ENCODE results near the gene GALNT7.
A peak's percentile ranks its signal among the peaks of the same experiment; 100 is the strongest.

Gene GALNT7

DNA sequence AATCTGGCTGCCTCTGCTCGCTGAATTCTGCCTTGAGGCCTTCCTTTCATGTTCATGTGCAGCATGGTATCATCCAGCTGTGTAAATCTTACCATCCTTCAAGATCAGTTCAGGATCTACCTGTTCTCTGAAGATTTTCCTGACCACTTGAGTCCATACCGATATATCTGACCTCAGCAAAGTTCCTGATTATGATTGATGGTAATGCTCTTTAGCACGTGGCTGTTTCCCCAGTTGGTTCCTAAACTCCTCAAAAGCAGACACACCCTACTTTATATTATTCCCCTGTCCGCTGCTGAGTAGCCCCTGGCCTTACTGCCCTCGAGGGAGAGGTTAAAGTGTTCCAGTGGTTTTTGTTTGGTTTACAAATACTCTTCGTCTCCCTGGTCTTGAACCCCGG lies 20.0 kb downstream of the GALNT7 start:
- no peak for TF ChIP-seq FOXP2 (optimal IDR thresholded peaks at IDR 0.05; ENCODE audit: borderline replicate concordance, extremely low read depth, extremely low read length, insufficient read depth)
- TF ChIP-seq, protein P1, sequence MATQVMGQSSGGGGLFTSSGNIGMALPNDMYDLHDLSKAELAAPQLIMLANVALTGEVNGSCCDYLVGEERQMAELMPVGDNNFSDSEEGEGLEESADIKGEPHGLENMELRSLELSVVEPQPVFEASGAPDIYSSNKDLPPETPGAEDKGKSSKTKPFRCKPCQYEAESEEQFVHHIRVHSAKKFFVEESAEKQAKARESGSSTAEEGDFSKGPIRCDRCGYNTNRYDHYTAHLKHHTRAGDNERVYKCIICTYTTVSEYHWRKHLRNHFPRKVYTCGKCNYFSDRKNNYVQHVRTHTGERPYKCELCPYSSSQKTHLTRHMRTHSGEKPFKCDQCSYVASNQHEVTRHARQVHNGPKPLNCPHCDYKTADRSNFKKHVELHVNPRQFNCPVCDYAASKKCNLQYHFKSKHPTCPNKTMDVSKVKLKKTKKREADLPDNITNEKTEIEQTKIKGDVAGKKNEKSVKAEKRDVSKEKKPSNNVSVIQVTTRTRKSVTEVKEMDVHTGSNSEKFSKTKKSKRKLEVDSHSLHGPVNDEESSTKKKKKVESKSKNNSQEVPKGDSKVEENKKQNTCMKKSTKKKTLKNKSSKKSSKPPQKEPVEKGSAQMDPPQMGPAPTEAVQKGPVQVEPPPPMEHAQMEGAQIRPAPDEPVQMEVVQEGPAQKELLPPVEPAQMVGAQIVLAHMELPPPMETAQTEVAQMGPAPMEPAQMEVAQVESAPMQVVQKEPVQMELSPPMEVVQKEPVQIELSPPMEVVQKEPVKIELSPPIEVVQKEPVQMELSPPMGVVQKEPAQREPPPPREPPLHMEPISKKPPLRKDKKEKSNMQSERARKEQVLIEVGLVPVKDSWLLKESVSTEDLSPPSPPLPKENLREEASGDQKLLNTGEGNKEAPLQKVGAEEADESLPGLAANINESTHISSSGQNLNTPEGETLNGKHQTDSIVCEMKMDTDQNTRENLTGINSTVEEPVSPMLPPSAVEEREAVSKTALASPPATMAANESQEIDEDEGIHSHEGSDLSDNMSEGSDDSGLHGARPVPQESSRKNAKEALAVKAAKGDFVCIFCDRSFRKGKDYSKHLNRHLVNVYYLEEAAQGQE (IDR thresholded peaks at IDR 0.05; ENCODE audit: insufficient read depth in 1 of 2, low read depth in 2 of 2, low read length in 2 of 2) = no peak
- no peak for TF ChIP-seq SIN3A (IDR thresholded peaks at IDR 0.05; ENCODE audit: borderline replicate concordance, insufficient read depth, low read length)
- TF ChIP-seq TAF1 (IDR thresholded peaks at IDR 0.05; ENCODE audit: borderline replicate concordance, insufficient read depth, low read length) = no peak

DNA sequence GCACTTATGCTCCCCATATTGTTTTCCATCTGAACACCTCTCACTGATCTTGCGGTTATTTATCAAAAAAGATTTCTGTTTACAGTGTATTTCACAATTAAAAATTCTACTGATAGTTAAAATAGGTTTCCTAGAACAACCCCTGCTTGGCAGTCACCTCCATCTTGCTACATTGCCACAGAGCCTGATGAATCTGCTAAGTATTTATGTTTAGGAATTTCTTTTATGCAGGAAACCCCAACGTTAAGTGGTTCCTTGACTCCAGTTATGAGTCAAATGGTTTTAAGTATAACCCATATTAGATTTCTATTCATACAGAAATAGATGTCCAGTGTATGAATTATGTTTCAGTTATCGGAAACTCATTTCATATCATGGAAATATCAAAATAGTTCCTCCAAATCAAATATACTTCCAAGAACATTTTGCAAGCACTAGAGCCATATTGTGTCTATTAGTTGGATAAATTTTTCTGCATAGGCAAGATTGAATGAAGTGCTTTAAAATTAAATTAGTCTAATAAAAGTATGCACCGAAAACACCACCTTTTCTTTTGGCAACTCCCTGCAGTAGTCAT lies 20.6 kb downstream of the GALNT7 start:
- no peak for TF ChIP-seq POLR2AphosphoS5 (IDR thresholded peaks at IDR 0.05; ENCODE audit: low read depth, low read length)
- TF ChIP-seq TAF1 (IDR thresholded peaks at IDR 0.05; ENCODE audit: borderline replicate concordance, insufficient read depth, low read length) = no peak
- TF ChIP-seq SIN3A (IDR thresholded peaks at IDR 0.05; ENCODE audit: borderline replicate concordance, insufficient read depth, low read length) = no peak
- TF ChIP-seq FOXP2 (optimal IDR thresholded peaks at IDR 0.05; ENCODE audit: borderline replicate concordance, extremely low read depth, extremely low read length, insufficient read depth) = no peak
- TF ChIP-seq, protein P1 (IDR thresholded peaks at IDR 0.05; ENCODE audit: insufficient read depth in 1 of 2, low read depth in 2 of 2, low read length in 2 of 2) = no peak

DNA sequence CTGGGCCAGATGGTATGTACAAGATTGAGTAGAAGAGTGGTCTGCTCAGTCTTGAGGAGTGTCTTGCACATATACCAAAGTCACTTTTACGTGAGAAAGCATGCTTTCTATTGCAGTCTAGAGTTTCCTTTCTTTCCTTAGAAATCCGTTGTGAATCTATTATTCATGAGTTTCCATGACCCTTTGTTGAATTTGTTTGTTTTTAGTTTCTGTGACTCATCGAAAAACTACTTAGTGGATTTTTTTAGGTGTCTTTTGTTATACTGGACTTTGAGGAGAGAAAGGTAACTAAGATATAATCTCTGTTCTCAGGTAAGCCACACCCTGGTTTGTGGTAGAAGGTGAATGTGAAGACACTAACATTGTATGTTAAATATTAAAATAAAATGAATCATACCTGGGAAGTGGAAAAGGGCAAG lies 23.0 kb downstream of the GALNT7 start:
- no peak for TF ChIP-seq TAF1 (IDR thresholded peaks at IDR 0.05; ENCODE audit: borderline replicate concordance, insufficient read depth, low read length)
- no peak for TF ChIP-seq SIN3A (IDR thresholded peaks at IDR 0.05; ENCODE audit: borderline replicate concordance, insufficient read depth, low read length)
- no peak for TF ChIP-seq FOXP2 (optimal IDR thresholded peaks at IDR 0.05; ENCODE audit: borderline replicate concordance, extremely low read depth, extremely low read length, insufficient read depth)
- TF ChIP-seq, protein P1 (IDR thresholded peaks at IDR 0.05; ENCODE audit: insufficient read depth in 1 of 2, low read depth in 2 of 2, low read length in 2 of 2) = no peak
- no peak for TF ChIP-seq POLR2AphosphoS5 (IDR thresholded peaks at IDR 0.05; ENCODE audit: low read depth, low read length)

DNA sequence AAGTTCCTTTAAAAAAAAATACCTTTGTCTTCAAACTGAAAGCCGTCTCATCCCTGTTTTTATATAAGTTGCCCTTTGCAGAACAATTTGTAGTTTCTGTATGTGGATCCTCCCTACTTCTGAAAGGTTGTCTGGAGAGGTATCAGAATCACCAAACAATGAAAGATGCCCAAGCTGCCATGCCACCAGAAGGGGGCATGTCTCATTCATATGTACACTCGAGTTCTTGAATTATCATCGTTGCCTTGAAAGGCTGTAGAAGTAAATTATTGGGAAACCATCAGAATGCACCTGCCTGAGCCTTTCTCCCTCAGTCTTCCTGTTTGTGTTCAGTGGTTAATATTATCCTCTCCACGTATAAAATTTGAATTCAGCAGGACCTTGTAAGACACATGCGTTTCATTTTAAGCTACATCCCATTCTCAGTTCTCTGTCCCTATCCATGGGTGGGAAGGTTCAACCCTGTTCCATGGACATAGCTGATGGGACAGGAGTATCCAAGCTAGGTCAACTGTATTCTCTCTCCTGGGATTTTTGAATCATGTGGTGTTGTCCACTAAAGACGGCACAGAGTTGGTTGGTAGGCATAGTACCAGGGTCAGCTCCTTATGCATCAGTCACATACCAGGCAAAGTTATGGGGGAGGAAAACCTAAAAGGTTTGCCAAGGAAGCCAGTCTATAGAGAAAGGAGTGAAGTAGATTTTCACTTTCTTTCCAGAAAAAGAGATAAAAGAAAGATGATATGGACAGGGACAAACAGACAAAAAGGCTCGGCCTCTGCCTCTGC lies 24.0 kb downstream of the GALNT7 start:
- TF ChIP-seq TAF1 (IDR thresholded peaks at IDR 0.05; ENCODE audit: borderline replicate concordance, insufficient read depth, low read length) = no peak
- no peak for TF ChIP-seq FOXP2 (optimal IDR thresholded peaks at IDR 0.05; ENCODE audit: borderline replicate concordance, extremely low read depth, extremely low read length, insufficient read depth)
- TF ChIP-seq, protein P1 (IDR thresholded peaks at IDR 0.05; ENCODE audit: insufficient read depth in 1 of 2, low read depth in 2 of 2, low read length in 2 of 2) = peak in 1 of 2 experiments; percentile 76; a peak in 2 of 4 replicates
- no peak for TF ChIP-seq POLR2AphosphoS5 (IDR thresholded peaks at IDR 0.05; ENCODE audit: low read depth, low read length)
- TF ChIP-seq SIN3A (IDR thresholded peaks at IDR 0.05; ENCODE audit: borderline replicate concordance, insufficient read depth, low read length) = no peak

Data from PFSK-1 (cell line).